GM19043 (cell line): ENCODE measurements around the gene PDGFRB.

Experiments
- ATAC-seq: cut with Tn5 transposase; IDR thresholded peaks from one replicate; pipeline ENCODE4 v1.9.1; 2021; ENCODE audit warnings: low read depth; ENCODE audit not compliant: unreplicated experiment

PDGFRB gene

GRCh38 chr5:150155258-150156026 is at the start of gene PDGFRB:
PDGFRB (minus strand) TSS chr5:150155845; CDS start chr5:150137047, 18,798 bp downstream.
- peak; percentile 72 for ATAC-seq

GRCh38 chr5:150204590-150204960 is 48.9 kb upstream of the PDGFRB start:
- ATAC-seq, result no peak

- no peak for ATAC-seq
These were observed 48.4 kb upstream of the PDGFRB start for GRCh38 chr5:150203832-150204589.

GRCh38 chr5:150202501-150202900 is 46.9 kb upstream of the PDGFRB start:
- no peak for ATAC-seq

GRCh38 chr5:150197476-150197875 is 41.8 kb upstream of the PDGFRB start:
- ATAC-seq, result no peak

GRCh38 chr5:150196986-150197385 is 41.3 kb upstream of the PDGFRB start:
- no peak for ATAC-seq

- ATAC-seq, result no peak
These were observed 40.9 kb upstream of the PDGFRB start for GRCh38 chr5:150196514-150196913.

GRCh38 chr5:150195736-150196485 is 40.3 kb upstream of the PDGFRB start:
- no peak for ATAC-seq

- ATAC-seq, result no peak
These were observed 36.8 kb upstream of the PDGFRB start for GRCh38 chr5:150192462-150192861.

GRCh38 chr5:150190987-150191386 is 35.3 kb upstream of the PDGFRB start:
- ATAC-seq, result no peak

GRCh38 chr5:150190503-150190979 is 34.9 kb upstream of the PDGFRB start:
- ATAC-seq, result no peak

GRCh38 chr5:150189728-150190502 is 34.3 kb upstream of the PDGFRB start, which contains the start of gene SLC6A7:
SLC6A7 (plus strand) TSS chr5:150190062; CDS start chr5:150190328, 266 bp downstream.
- ATAC-seq, result no peak

- no peak for ATAC-seq
These were observed 33.7 kb upstream of the PDGFRB start for GRCh38 chr5:150189326-150189725.

- no peak for ATAC-seq
These were observed 32.6 kb upstream of the PDGFRB start for GRCh38 chr5:150188146-150188842.

- ATAC-seq, result no peak
These were observed 31.3 kb upstream of the PDGFRB start for GRCh38 chr5:150186897-150187296.

- ATAC-seq, result no peak
These were observed 30.5 kb upstream of the PDGFRB start for GRCh38 chr5:150186137-150186536.

- no peak for ATAC-seq
These were observed 29.6 kb upstream of the PDGFRB start for GRCh38 chr5:150184990-150185912.

GRCh38 chr5:150184006-150184405 is 28.4 kb upstream of the PDGFRB start:
- no peak for ATAC-seq

GRCh38 chr5:150183436-150183835 is 27.8 kb upstream of the PDGFRB start:
- no peak for ATAC-seq
